ENCODE data around the gene PTAFR. TPM values are rescaled to one million over a fixed set of nuclear protein-coding genes. Genes with fewer than 3 reads are reported as not detected.

The PTAFR gene, protein sequence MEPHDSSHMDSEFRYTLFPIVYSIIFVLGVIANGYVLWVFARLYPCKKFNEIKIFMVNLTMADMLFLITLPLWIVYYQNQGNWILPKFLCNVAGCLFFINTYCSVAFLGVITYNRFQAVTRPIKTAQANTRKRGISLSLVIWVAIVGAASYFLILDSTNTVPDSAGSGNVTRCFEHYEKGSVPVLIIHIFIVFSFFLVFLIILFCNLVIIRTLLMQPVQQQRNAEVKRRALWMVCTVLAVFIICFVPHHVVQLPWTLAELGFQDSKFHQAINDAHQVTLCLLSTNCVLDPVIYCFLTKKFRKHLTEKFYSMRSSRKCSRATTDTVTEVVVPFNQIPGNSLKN
- total RNA-seq: 10 to 100 TPM in 1 of 5 experiments, 1 to 10 TPM in 3, under 1 TPM in 1; 0.31 to 21.2 (median 1.2) TPM
- 1 to 10 TPM in 1 of 2 donors, under 1 TPM in 1; 0.51 to 2.0 TPM for polyA plus RNA-seq
- total RNA-seq: 1.2 reads per million

- Mint-ChIP-seq H3K27me3 (peaks cover 0 to 79% (median 0%) of the 10 kb centered on the region in 5 donors), H3K4me1 (peaks cover 24 to 42% (median 34%) of the 10 kb centered on the region in 7 donors), H3K27ac (peak within 1 kb of the TSS in 1 of 9 donors; percentile 55), H3K9me3 (peaks cover 0 to 2% (median 0%) of the 10 kb centered on the region in 11 donors), H3K4me3 (no peak within 1 kb of the TSS), H3K36me3 (peaks cover 0 to 3% (median 0%) of the 10 kb centered on the region in 5 donors)
- no peak for DNase-seq
- peak; percentile 79 for ATAC-seq
- Histone ChIP-seq H3K36me3 (ENCODE audit: control insufficient read depth in 2 of 3, insufficient read depth in 3 of 3, low read length in 3 of 3) (no peaks in the 10 kb centered on the region), H3K27me3 (ENCODE audit: control insufficient read depth in 2 of 2, insufficient read depth in 2 of 2, low read length in 2 of 2) (no peaks in the 10 kb centered on the region), H3K4me3 (ENCODE audit: low read length) (no peak within 1 kb of the TSS), H3K27ac (ENCODE audit: low read depth, low read length) (no peak within 1 kb of the TSS), H3K4me1 (ENCODE audit: control insufficient read depth in 2 of 2, insufficient read depth in 2 of 2, low read length in 2 of 2) (peaks cover 11 to 18% of the 10 kb centered on the region in 2 donors), H3K9me3 (ENCODE audit: control insufficient read depth in 2 of 3, low read length in 3 of 3) (no peaks in the 10 kb centered on the region)
- ChIA-PET POLR2A (no interaction called here), CTCF (no interaction called here)
- intact Hi-C loops (cut with micrococcal nuclease): no loop called here
These were observed at the start of gene PTAFR for GRCh38 chr1:28176492-28177470. PTAFR (minus strand) TSS chr1:28176690; CDS start chr1:28151021, 25,669 bp downstream.

GRCh38 chr1:28213315-28213714 is 36.8 kb upstream of the PTAFR start:
- Mint-ChIP-seq H3K4me3 (no peak overlapping the region), H3K4me1 (peaks cover 6 to 12% (median 8%) of the 10 kb centered on the region in 7 donors), H3K27me3 (no peaks in the 10 kb centered on the region), H3K27ac (no peak overlapping the region), H3K36me3 (peaks cover 0 to 13% (median 8%) of the 10 kb centered on the region in 5 donors), H3K9me3 (no peaks in the 10 kb centered on the region)
- H3K36me3 ChIP-seq (ENCODE audit: control insufficient read depth in 2 of 3, insufficient read depth in 3 of 3, low read length in 3 of 3): peaks cover 11 to 52% (median 22%) of the 10 kb centered on the region in 3 experiments
- DNase-seq: no peak
- POLR2A ChIA-PET: interaction anchor here (0.8 kb wide), 1 partner anchor 8 kb away, joined by 3 read pairs; no protein-coding TSS in a partner anchor
- no peaks in the 10 kb centered on the region for H3K9me3 ChIP-seq (ENCODE audit: control insufficient read depth in 2 of 3, low read length in 3 of 3)
- H3K4me3 ChIP-seq (ENCODE audit: low read length): no peak overlapping the region
- H3K4me1 ChIP-seq (ENCODE audit: control insufficient read depth in 2 of 2, insufficient read depth in 2 of 2, low read length in 2 of 2): peaks cover 0 to 7% of the 10 kb centered on the region in 2 donors
- no peak overlapping the region for H3K27ac ChIP-seq (ENCODE audit: low read depth, low read length)
- intact Hi-C loops (cut with micrococcal nuclease): no loop called here
- H3K27me3 ChIP-seq (ENCODE audit: control insufficient read depth in 2 of 2, insufficient read depth in 2 of 2, low read length in 2 of 2): no peaks in the 10 kb centered on the region
- CTCF ChIA-PET: interaction anchor here (0.6 kb wide), 1 partner anchor 1052 kb away, joined by 3 read pairs; no protein-coding TSS in a partner anchor
- ATAC-seq: no peak

DNA sequence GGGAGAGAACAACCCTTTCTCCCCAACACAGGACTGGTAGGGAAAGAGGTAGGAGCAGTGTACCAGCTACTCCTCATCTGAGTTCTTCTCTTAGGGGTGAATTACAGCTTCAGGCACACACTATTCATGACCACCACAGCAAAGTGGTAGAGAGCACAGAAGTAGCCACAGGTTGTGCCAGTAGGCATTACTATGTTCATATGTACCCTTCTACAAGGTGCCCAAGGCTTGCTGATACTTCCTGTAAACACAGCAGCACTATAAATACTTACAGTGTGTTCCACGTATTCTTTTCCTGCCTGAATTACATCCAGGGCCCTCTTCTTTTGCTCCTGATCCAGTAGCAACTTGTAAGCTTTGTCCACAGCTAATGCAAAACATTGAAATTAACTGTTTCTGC is 33.2 kb upstream of the PTAFR start:
- Histone ChIP-seq H3K27ac (ENCODE audit: low read depth, low read length) (no peak overlapping the region), H3K27me3 (ENCODE audit: control insufficient read depth in 2 of 2, insufficient read depth in 2 of 2, low read length in 2 of 2) (no peaks in the 10 kb centered on the region), H3K4me3 (ENCODE audit: low read length) (no peak overlapping the region), H3K9me3 (ENCODE audit: control insufficient read depth in 2 of 3, low read length in 3 of 3) (no peaks in the 10 kb centered on the region), H3K36me3 (ENCODE audit: control insufficient read depth in 2 of 3, insufficient read depth in 3 of 3, low read length in 3 of 3) (peaks cover 11 to 70% (median 30%) of the 10 kb centered on the region in 3 experiments), H3K4me1 (ENCODE audit: control insufficient read depth in 2 of 2, insufficient read depth in 2 of 2, low read length in 2 of 2) (peaks cover 0 to 7% of the 10 kb centered on the region in 2 donors)
- intact Hi-C loops (cut with micrococcal nuclease): loop anchor here (1.0 to 2.0 kb wide), 3 partner anchors 118 to 351 kb away; no protein-coding TSS in a partner anchor
- POLR2A ChIA-PET: interaction anchor here (0.8 to 1.2 kb wide), 2 partner anchors 22 to 121 kb away, joined by 3 read pairs; partner anchors contain the start of gene EYA3
- Mint-ChIP-seq H3K27me3 (no peaks in the 10 kb centered on the region), H3K27ac (peak overlapping the region in 3 of 9 donors; percentile 41 to 78 (median 45)), H3K4me3 (no peak overlapping the region), H3K4me1 (peaks cover 6 to 13% (median 8%) of the 10 kb centered on the region in 7 donors), H3K9me3 (no peaks in the 10 kb centered on the region), H3K36me3 (peaks cover 0 to 21% (median 12%) of the 10 kb centered on the region in 5 donors)
- DNase-seq: no peak
- no peak for ATAC-seq
- CTCF ChIA-PET: interaction anchor here (1.2 to 2.0 kb wide), 5 partner anchors 13 to 349 kb away, joined by 3 to 32 read pairs (median 4); partner anchors contain the start of gene EYA3

GRCh38 chr1:28208818-28209441 is 32.4 kb upstream of the PTAFR start:
- H3K4me3 Mint-ChIP-seq: no peak overlapping the region
- peak; percentile 85 for ATAC-seq
- Histone ChIP-seq H3K27me3 (ENCODE audit: control insufficient read depth in 2 of 2, insufficient read depth in 2 of 2, low read length in 2 of 2) (no peaks in the 10 kb centered on the region), H3K27ac (ENCODE audit: low read depth, low read length) (no peak overlapping the region), H3K4me3 (ENCODE audit: low read length) (no peak overlapping the region), H3K36me3 (ENCODE audit: control insufficient read depth in 2 of 3, insufficient read depth in 3 of 3, low read length in 3 of 3) (peaks cover 15 to 74% (median 33%) of the 10 kb centered on the region in 3 experiments), H3K4me1 (ENCODE audit: control insufficient read depth in 2 of 2, insufficient read depth in 2 of 2, low read length in 2 of 2) (peaks cover 0 to 7% of the 10 kb centered on the region in 2 donors), H3K9me3 (ENCODE audit: control insufficient read depth in 2 of 3, low read length in 3 of 3) (no peaks in the 10 kb centered on the region)
- no peaks in the 10 kb centered on the region for H3K9me3 Mint-ChIP-seq
- ChIA-PET POLR2A (interaction anchor here (0.8 to 1.2 kb wide), 2 partner anchors 23 to 120 kb away, joined by 3 read pairs; partner anchors contain the start of gene EYA3), CTCF (interaction anchor here (0.7 to 2.0 kb wide), 9 partner anchors 10 to 351 kb away, joined by 3 to 32 read pairs (median 3); partner anchors contain the start of gene EYA3)
- H3K4me1 Mint-ChIP-seq: peaks cover 6 to 13% (median 8%) of the 10 kb centered on the region in 7 donors
- peak in 8 of 9 donors; percentile 43 to 67 (median 60) for DNase-seq
- H3K27ac Mint-ChIP-seq: peak overlapping the region in 3 of 9 donors; percentile 16 to 56 (median 45)
- H3K27me3 Mint-ChIP-seq: no peaks in the 10 kb centered on the region
- intact Hi-C loops (cut with micrococcal nuclease): loop anchor here (1.0 to 2.0 kb wide), 3 partner anchors 118 to 351 kb away; no protein-coding TSS in a partner anchor
- peaks cover under 1 to 24% (median 18%) of the 10 kb centered on the region in 5 donors for H3K36me3 Mint-ChIP-seq

DNA sequence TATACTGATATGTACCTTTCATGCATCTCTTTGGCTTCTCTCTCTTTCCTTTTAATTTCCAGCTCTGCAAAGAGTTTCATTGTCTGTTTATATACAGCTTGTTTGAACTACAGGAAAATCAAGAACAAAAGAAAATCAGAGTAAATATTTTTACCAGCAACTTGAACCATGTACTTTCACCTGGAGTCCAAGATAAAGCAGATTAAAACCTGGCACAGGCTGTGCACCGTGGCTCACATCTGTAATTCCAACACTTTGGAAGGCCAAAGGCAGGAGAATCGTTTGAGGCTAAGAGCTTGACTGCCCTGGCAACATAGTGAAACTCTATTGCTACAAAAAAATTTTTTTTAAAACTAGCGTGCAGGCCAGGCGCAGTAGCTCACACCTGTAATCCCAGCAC is 28.8 kb upstream of the PTAFR start:
- POLR2A ChIA-PET: interaction anchor here (0.8 kb wide), 1 partner anchor 8 kb away, joined by 3 read pairs; no protein-coding TSS in a partner anchor
- DNase-seq (no peak), ATAC-seq (no peak)
- peaks cover 1 to 14% of the 10 kb centered on the region in 2 donors for H3K4me1 ChIP-seq (ENCODE audit: control insufficient read depth in 2 of 2, insufficient read depth in 2 of 2, low read length in 2 of 2)
- no peak overlapping the region for H3K27ac ChIP-seq (ENCODE audit: low read depth, low read length)
- peaks cover 20 to 80% (median 28%) of the 10 kb centered on the region in 3 experiments for H3K36me3 ChIP-seq (ENCODE audit: control insufficient read depth in 2 of 3, insufficient read depth in 3 of 3, low read length in 3 of 3)
- Mint-ChIP-seq H3K27ac (no peak overlapping the region), H3K4me3 (no peak overlapping the region), H3K36me3 (peaks cover 10 to 49% (median 36%) of the 10 kb centered on the region in 5 donors), H3K4me1 (peaks cover 8 to 27% (median 18%) of the 10 kb centered on the region in 7 donors), H3K9me3 (no peaks in the 10 kb centered on the region), H3K27me3 (no peaks in the 10 kb centered on the region)
- no peaks in the 10 kb centered on the region for H3K9me3 ChIP-seq (ENCODE audit: control insufficient read depth in 2 of 3, low read length in 3 of 3)
- CTCF ChIA-PET: interaction anchor here (1.0 to 1.4 kb wide), 2 partner anchors 9 to 114 kb away, joined by 4 to 6 read pairs; no protein-coding TSS in a partner anchor
- intact Hi-C loops (cut with micrococcal nuclease): no loop called here
- no peak overlapping the region for H3K4me3 ChIP-seq (ENCODE audit: low read length)
- no peaks in the 10 kb centered on the region for H3K27me3 ChIP-seq (ENCODE audit: control insufficient read depth in 2 of 2, insufficient read depth in 2 of 2, low read length in 2 of 2)

All from naive thymus-derived CD4-positive, alpha-beta T cell (primary cell).